GM13976 (cell line): ENCODE results near the gene EYA4.

Experiments used
- DNase-seq: peaks from one replicate; pipeline ENCODE4 v3.0.0; 2012; ENCODE audit warnings: low spot score
- CTCF ChIP-seq: IDR thresholded peaks from 2 replicates; pipeline ENCODE4 v1.5.1; 2012; ENCODE audit warnings: borderline replicate concordance, mild to moderate bottlenecking; ENCODE audit not compliant: insufficient read depth; ENCODE audit errors: extremely low read depth, missing control alignments, control extremely low read depth
- in situ Hi-C: fragments of 300-500 bp; cut with MboI; formaldehyde crosslinking; loops from one replicate; pipeline ENCODE4 v1.12.0; 2022; ENCODE audit warnings: low sequenced_read_pairs, mixed read lengths, inconsistent platforms; ENCODE audit not compliant: unreplicated experiment

EYA4 gene

DNA sequence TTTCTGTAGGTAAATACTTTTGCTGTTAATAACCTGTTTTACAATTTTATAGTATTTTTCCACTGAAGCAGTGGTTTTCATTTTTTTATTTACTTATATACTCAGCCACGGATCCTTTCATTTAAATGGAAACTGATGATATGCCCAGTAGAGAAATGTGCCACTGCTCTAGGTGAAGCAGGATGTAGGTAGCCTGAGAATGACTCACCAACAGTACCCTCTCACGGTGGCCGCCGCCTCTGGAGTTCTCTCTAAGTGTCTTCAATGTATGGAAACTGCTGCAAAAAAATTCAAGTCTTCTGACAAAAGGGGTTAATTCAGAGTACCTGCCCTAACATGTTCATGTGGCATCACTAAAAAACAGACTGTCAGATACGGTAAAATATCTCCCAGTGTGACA lies 6.4 kb downstream of the EYA4 start:
- DNase-seq: no peak
- in situ Hi-C loops: no loop called here
- TF ChIP-seq CTCF: no peak

DNA sequence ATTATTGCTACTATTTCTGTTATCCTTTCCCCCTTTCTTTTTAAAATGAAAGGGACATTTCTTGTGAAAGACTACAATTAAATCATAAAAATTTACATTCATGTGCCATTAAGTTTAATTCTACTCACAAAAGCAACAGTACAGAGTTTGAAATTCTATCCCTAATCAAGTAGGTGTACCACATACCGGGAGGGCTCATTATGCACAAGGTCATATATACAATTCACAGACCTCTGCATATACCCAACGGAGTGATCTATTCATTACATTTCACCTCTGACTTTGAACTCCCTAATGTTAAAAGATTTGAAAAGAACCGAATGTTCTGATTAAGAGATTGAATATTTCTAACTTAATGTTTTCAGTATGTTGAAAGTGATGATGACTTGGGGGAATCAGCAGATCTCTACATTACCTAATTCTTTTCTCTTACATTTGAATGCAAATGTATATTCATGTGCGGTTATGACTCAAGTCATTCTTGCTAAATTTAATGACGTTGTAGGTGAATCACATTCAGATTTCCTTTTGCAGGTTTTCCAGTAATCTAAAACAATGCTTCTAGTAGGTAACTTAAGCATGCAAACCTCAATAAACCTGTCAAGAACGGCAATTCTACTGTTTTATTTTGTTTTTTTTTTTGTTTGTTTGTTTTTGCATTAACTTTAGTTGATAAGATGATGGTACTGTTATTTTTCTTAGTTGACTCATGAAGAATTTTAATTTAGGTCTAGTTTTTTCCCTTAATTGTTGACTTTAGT lies 7.3 kb downstream of the EYA4 start:
- in situ Hi-C loops: no loop called here
- no peak for DNase-seq
- TF ChIP-seq CTCF: no peak

DNA sequence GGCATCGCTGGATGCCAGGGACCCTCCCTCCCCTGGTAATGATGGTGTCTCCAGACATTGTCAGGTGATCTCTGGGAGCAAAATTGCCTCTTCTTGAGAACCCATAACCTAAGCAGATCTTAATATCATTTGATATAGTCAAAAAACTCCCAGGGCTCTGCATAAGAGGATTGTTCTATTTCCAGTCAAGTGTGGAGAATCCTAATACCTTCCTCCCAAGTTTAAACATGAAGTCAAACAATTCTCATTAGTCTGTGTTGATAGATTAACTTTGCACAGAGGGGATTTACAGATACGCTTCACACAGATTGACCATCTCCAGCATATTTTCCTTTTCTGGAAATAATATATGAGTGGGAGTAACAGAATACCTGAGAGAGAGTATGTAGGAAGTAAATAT lies 10.5 kb downstream of the EYA4 start:
- in situ Hi-C loops: no loop called here
- DNase-seq: no peak
- no peak for TF ChIP-seq CTCF

- in situ Hi-C loops: no loop called here
- DNase-seq: no peak
- TF ChIP-seq CTCF: no peak
Measured at GRCh38 chr6:133254552-133255228, 13.5 kb downstream of the EYA4 start.

- no peak for TF ChIP-seq CTCF
- in situ Hi-C loops: no loop called here
- DNase-seq: no peak
Measured at GRCh38 chr6:133257545-133258105, 16.5 kb downstream of the EYA4 start.

DNA sequence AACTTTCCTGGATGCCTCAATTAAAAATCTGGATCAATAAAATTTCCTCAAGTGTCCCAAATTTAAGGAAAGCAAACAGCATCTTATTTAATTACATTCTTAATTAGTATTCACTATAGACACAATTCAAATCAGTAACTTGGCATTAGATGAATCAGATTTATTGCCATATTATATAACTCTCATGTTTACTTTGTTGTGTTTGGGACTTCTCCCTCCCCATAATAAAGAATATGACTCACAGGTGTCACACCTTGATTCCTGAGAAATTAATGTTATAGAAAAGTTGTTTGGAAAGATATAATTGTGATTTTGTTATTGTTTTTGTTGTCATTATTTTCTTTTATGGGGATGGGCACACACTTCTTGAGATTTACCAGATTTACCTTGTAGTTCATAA lies 18.4 kb downstream of the EYA4 start:
- TF ChIP-seq CTCF: no peak
- in situ Hi-C loops: no loop called here
- no peak for DNase-seq

GRCh38 chr6:133262804-133263203 lies 21.6 kb downstream of the EYA4 start:
- no peak for TF ChIP-seq CTCF
- DNase-seq: no peak
- in situ Hi-C loops: no loop called here
